Measurements from ENCODE around the gene ABLIM2.

Gene ABLIM2

DNA sequence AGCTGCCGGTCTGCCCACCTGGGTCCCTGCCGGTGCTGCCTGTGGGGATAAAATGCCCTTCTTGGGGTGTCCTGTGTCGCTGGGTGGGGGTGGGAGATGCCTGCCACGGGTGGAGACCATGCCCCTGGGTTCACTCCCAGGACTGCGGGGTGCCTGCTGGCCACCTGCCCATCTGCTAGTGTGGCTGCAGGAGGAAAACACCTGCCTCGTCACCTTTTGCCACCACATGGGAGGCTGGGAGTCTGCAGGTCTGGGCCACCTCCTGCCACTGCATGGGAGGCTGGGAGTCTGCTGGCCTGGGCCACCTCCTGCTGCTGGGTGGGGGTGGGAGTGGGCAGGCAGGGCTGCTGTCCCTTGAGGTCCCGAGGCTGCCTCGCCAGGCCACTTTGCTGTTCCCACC lies 160.2 kb downstream of the ABLIM2 start:
- WGBS, 2 experiments, result 94 to 95% methylated on average over 8 of the region's 8 CpGs
- Histone ChIP-seq H3K36me3 (ENCODE audit: control insufficient read depth, insufficient read depth, low read length) (no peaks in the 10 kb centered on the region), H3K27me3 (ENCODE audit: control insufficient read depth, insufficient read depth, low read length, poor library complexity, severe bottlenecking) (no peaks in the 10 kb centered on the region), H3K9me3 (ENCODE audit: control insufficient read depth, low read length) (no peaks in the 10 kb centered on the region), H3K4me3 (ENCODE audit: insufficient read depth, low read depth, low read length) (no peak overlapping the region), H3K4me1 (ENCODE audit: control insufficient read depth, insufficient read depth, low read length) (no peaks in the 10 kb centered on the region), H3K27ac (ENCODE audit: insufficient read depth, low read depth, low read length, poor library complexity, severe bottlenecking) (no peak overlapping the region)

DNA sequence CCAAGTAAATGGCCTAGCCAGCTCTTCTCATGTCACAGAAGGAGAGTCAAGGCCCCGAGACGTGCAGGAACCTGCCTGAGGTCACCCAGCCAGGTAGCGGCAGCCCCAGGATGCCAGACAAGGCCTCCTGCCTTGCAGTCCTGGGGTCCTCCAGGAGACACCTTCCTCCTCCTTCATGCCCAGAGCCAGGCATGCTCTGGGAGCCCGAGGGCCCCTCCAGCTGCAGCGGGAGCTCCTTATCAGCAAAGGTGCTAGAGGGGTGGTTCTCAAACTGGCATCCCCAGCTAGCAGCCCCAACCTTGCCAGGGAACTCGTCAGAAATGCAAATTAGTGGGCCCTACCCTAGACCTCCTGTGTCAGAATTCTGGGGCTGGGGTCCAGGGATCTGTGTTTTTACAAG lies 162.7 kb downstream of the ABLIM2 start:
- H3K36me3 ChIP-seq (ENCODE audit: control insufficient read depth, insufficient read depth, low read length), result no peaks in the 10 kb centered on the region
- no peaks in the 10 kb centered on the region for H3K9me3 ChIP-seq (ENCODE audit: control insufficient read depth, low read length)
- H3K4me1 ChIP-seq (ENCODE audit: control insufficient read depth, insufficient read depth, low read length), result peaks cover 6% of the 10 kb centered on the region
- no peak overlapping the region for H3K4me3 ChIP-seq (ENCODE audit: insufficient read depth, low read depth, low read length)
- 95% methylated on average over 6 of the region's 6 CpGs for WGBS, 2 experiments
- H3K27ac ChIP-seq (ENCODE audit: insufficient read depth, low read depth, low read length, poor library complexity, severe bottlenecking), result no peak overlapping the region
- no peaks in the 10 kb centered on the region for H3K27me3 ChIP-seq (ENCODE audit: control insufficient read depth, insufficient read depth, low read length, poor library complexity, severe bottlenecking)

DNA sequence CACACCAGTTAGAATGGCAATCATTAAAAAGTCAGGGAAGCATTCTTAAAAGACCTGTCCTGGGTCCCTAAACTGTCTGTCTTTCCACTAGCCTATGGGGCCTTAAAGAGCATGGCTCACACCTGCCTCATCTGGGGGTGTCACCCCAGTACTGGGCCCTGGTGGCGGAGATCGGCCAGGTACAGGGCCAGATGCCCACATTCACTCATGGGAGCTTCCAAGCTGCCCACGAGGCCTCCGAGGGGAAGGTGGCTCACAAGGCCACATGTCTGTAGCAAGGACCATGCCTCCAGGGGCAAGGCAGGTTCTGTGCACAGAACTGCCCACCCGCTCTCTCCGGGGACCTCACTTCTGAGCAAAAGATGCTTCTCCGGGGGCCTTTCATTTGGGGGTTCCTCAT lies 163.5 kb downstream of the ABLIM2 start:
- H3K27ac ChIP-seq (ENCODE audit: insufficient read depth, low read depth, low read length, poor library complexity, severe bottlenecking), result no peak overlapping the region
- H3K9me3 ChIP-seq (ENCODE audit: control insufficient read depth, low read length), result no peaks in the 10 kb centered on the region
- H3K4me3 ChIP-seq (ENCODE audit: insufficient read depth, low read depth, low read length), result no peak overlapping the region
- no peaks in the 10 kb centered on the region for H3K27me3 ChIP-seq (ENCODE audit: control insufficient read depth, insufficient read depth, low read length, poor library complexity, severe bottlenecking)
- H3K4me1 ChIP-seq (ENCODE audit: control insufficient read depth, insufficient read depth, low read length), result peaks cover 6% of the 10 kb centered on the region
- H3K36me3 ChIP-seq (ENCODE audit: control insufficient read depth, insufficient read depth, low read length), result no peaks in the 10 kb centered on the region
- 93 to 96% methylated on average over 7 of the region's 7 CpGs for WGBS, 2 experiments

DNA sequence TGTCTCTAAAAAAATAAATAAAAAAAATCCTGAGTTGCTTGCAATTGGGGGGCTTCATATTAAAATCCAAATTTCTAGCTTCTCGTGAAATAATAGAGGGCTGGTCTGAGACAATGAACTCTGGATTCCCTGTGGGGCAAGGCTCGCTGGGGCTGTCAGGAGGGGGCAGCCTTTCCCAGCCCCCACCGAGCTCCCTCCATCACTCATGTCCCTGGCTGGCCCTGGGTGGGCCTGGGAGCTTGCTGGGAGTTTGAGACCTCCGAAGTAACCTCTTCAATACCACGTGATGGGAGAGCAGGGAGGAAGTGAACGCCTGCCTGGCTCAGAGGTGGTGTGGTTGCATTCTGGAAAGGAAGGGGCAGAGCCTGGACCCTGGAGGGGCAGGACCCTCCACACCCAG lies 164.9 kb downstream of the ABLIM2 start:
- no peak overlapping the region for H3K4me3 ChIP-seq (ENCODE audit: insufficient read depth, low read depth, low read length)
- no peaks in the 10 kb centered on the region for H3K27me3 ChIP-seq (ENCODE audit: control insufficient read depth, insufficient read depth, low read length, poor library complexity, severe bottlenecking)
- H3K36me3 ChIP-seq (ENCODE audit: control insufficient read depth, insufficient read depth, low read length), result no peaks in the 10 kb centered on the region
- H3K4me1 ChIP-seq (ENCODE audit: control insufficient read depth, insufficient read depth, low read length), result peaks cover 6% of the 10 kb centered on the region
- no peak overlapping the region for H3K27ac ChIP-seq (ENCODE audit: insufficient read depth, low read depth, low read length, poor library complexity, severe bottlenecking)
- WGBS, 2 experiments, result 94 to 95% methylated on average over 6 of the region's 6 CpGs
- H3K9me3 ChIP-seq (ENCODE audit: control insufficient read depth, low read length), result no peaks in the 10 kb centered on the region

DNA sequence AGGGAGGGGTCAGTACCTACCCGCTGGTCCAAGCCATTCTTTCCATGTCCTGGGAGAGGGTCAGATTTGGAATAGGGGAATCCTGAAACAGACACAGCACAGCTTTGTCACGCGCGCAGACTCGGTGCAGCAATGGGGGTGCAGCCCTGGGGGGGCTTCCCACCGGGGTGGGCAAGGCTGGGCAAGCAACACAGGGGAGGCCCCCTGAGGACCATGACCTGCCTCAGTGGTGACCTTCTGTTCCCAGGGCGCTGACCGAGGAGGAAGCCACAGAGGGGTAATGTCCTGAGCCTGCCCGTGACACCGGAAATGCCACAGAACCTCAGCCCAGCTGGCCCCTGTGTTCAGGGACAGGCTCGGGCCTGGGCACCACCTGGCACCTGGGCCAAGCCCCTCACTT lies 165.8 kb downstream of the ABLIM2 start:
- Histone ChIP-seq H3K9me3 (ENCODE audit: control insufficient read depth, low read length) (no peaks in the 10 kb centered on the region), H3K4me3 (ENCODE audit: insufficient read depth, low read depth, low read length) (no peak overlapping the region), H3K27me3 (ENCODE audit: control insufficient read depth, insufficient read depth, low read length, poor library complexity, severe bottlenecking) (no peaks in the 10 kb centered on the region), H3K27ac (ENCODE audit: insufficient read depth, low read depth, low read length, poor library complexity, severe bottlenecking) (no peak overlapping the region), H3K36me3 (ENCODE audit: control insufficient read depth, insufficient read depth, low read length) (no peaks in the 10 kb centered on the region), H3K4me1 (ENCODE audit: control insufficient read depth, insufficient read depth, low read length) (peaks cover 6% of the 10 kb centered on the region)
- WGBS, 2 experiments, result 92 to 94% methylated on average over 11 of the region's 11 CpGs

DNA sequence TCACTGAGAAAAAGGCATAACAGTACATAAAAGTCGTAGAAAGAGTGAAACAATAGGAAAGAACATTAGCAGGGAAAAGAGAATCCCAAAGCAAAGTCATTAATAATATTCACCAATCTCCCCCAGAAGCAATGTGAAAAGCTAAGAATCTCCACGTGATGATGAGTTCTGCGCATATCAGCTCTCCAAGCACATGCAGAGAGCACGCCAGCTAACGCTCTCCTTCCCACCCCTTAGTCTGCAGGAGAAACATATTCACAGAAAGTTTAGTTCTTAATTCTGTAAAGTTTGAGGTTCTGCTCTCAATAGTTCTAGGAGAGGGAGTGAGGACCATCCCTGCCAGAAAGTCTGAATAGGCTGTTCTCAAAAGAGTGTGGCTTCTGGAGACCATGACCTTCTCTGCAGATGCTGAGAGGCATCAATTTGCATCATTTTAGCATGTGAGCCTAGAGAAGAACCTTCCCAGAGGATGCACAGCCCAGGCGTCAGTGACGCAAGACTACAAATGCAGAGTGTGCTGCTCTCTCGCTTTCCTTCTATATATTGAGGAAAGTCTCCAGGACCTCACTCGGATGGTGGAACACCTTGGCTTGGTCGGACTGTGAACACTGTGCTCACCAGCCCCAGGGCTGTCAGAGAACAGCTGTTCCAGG lies 167.7 kb downstream of the ABLIM2 start:
- Histone ChIP-seq H3K4me3 (ENCODE audit: insufficient read depth, low read depth, low read length) (no peak overlapping the region), H3K36me3 (ENCODE audit: control insufficient read depth, insufficient read depth, low read length) (no peaks in the 10 kb centered on the region), H3K9me3 (ENCODE audit: control insufficient read depth, low read length) (no peaks in the 10 kb centered on the region), H3K27ac (ENCODE audit: insufficient read depth, low read depth, low read length, poor library complexity, severe bottlenecking) (no peak overlapping the region), H3K4me1 (ENCODE audit: control insufficient read depth, insufficient read depth, low read length) (peaks cover 12% of the 10 kb centered on the region), H3K27me3 (ENCODE audit: control insufficient read depth, insufficient read depth, low read length, poor library complexity, severe bottlenecking) (no peaks in the 10 kb centered on the region)
- WGBS, 2 experiments, result 89 to 94% methylated on average over 10 of the region's 10 CpGs

DNA sequence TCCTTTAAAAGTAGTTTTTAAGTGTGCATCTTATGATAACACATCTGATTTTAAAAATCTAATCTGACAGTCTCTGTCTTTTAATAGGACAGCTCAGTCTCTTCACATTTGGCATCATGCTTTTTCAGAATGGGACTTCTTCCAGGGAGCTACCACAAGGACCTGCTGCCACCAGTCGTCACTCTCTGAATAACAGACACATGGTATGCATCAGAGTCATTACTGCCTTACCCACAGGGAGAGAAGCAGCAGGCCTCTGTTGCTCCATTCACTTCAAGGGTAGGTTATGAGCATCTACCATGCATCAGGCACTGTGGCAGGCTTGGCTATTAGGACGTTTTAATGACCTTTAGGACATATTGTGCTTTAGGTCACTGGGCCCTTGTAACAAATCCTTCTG lies 169.0 kb downstream of the ABLIM2 start:
- H3K36me3 ChIP-seq (ENCODE audit: control insufficient read depth, insufficient read depth, low read length), result no peaks in the 10 kb centered on the region
- peaks cover 16% of the 10 kb centered on the region for H3K4me1 ChIP-seq (ENCODE audit: control insufficient read depth, insufficient read depth, low read length)
- WGBS, 2 experiments, result 56% methylated on average over 2 of the region's 2 CpGs
- H3K9me3 ChIP-seq (ENCODE audit: control insufficient read depth, low read length), result no peaks in the 10 kb centered on the region
- H3K4me3 ChIP-seq (ENCODE audit: insufficient read depth, low read depth, low read length), result no peak overlapping the region
- no peak overlapping the region for H3K27ac ChIP-seq (ENCODE audit: insufficient read depth, low read depth, low read length, poor library complexity, severe bottlenecking)
- no peaks in the 10 kb centered on the region for H3K27me3 ChIP-seq (ENCODE audit: control insufficient read depth, insufficient read depth, low read length, poor library complexity, severe bottlenecking)

DNA sequence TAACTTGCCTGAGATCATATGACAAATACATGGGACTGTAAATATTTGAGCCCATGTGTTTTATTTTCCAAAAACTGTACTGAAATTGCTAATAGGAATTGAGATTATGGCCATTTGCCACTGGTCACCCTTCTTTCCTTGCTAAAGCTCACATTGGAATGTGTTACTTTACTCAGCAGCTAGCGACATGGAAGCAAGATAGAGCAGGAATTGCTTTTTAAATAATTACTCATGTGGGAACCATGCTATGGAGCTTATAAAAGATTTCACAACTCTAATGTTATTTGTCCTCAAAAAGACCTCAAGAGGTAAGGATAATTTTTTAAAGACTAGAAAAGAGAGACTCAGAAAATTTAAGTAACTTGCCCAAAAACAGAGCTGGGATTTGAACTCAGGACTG lies 170.2 kb downstream of the ABLIM2 start:
- Histone ChIP-seq H3K27ac (ENCODE audit: insufficient read depth, low read depth, low read length, poor library complexity, severe bottlenecking) (no peak overlapping the region), H3K9me3 (ENCODE audit: control insufficient read depth, low read length) (no peaks in the 10 kb centered on the region), H3K36me3 (ENCODE audit: control insufficient read depth, insufficient read depth, low read length) (no peaks in the 10 kb centered on the region), H3K4me3 (ENCODE audit: insufficient read depth, low read depth, low read length) (no peak overlapping the region), H3K27me3 (ENCODE audit: control insufficient read depth, insufficient read depth, low read length, poor library complexity, severe bottlenecking) (no peaks in the 10 kb centered on the region), H3K4me1 (ENCODE audit: control insufficient read depth, insufficient read depth, low read length) (peaks cover 16% of the 10 kb centered on the region)
- 83 to 88% methylated on average over 1 of the region's 1 CpG for WGBS, 2 experiments

DNA sequence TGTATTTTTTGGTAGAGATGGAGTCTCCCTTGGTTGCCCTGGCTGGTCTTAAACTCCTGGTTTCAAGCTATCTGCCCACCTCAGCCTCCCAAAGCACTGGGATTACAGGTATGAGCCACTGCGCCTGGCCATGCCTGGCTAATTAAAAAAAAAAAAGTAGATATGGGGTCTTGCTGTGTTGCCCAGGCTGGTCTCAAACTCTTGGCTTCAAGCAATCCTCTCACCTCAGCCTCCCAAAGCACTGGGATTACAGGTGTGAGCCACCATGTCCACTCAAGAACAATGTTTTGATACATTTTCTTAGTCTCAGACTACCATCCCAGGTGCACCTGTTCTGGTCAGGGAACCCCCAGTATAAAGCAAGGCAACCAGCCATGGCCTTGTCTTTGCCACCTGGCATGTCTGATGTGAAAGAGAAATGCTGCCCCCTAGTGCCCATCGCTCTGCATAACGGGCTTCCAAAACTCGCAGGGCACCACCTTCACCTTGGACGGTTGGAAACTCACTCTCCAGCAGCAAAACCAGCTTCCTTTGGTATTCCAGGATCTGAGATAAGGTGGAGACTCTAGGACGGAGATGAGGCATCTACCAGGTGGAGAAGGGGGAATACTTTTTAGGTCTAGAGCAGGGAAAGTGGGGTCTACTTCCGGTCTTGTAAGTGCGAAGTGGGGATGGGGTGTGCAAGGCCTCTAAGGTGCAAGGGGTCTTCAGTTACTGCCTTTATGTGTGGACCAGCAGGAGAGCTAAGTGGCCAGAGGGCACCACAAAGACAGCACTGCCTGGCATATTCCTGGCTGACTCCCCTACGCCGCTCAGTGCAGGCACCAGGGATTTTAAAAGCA lies 171.2 kb downstream of the ABLIM2 start:
- H3K27me3 ChIP-seq (ENCODE audit: control insufficient read depth, insufficient read depth, low read length, poor library complexity, severe bottlenecking), result no peaks in the 10 kb centered on the region
- H3K36me3 ChIP-seq (ENCODE audit: control insufficient read depth, insufficient read depth, low read length), result no peaks in the 10 kb centered on the region
- H3K4me3 ChIP-seq (ENCODE audit: insufficient read depth, low read depth, low read length), result no peak overlapping the region
- WGBS, 2 experiments, result 49 to 51% methylated on average over 10 of the region's 10 CpGs
- no peak overlapping the region for H3K27ac ChIP-seq (ENCODE audit: insufficient read depth, low read depth, low read length, poor library complexity, severe bottlenecking)
- H3K9me3 ChIP-seq (ENCODE audit: control insufficient read depth, low read length), result no peaks in the 10 kb centered on the region
- H3K4me1 ChIP-seq (ENCODE audit: control insufficient read depth, insufficient read depth, low read length), result peaks cover 14% of the 10 kb centered on the region

DNA sequence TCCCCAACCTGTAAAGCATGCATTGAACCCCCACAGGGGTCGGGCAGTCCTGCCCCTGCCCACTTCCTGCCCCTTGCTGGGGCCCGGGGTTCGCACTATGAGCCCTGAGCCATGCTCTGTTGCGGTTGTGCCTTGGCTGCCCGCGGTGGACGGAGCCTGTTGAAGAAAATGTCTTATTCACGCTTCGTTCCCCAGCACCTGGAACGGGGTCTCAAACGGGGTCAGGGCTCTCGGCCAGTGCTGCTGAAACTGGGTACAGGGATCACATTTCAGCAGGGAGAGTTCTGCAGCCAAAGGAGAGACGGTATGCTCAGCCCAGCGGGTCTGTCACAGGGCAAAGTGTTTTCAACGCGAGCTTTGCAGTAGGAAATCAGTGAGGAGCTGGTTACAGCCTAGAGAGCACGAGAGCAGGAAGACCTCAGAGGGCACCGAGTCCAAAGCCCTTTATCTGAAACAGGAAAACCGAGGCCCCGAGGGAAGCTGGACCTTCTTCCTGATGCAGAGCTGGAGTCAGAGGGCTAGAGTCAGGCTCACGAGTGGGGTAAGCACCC lies 172.6 kb downstream of the ABLIM2 start:
- WGBS, 2 experiments, result 72 to 74% methylated on average over 21 of the region's 21 CpGs
- Histone ChIP-seq H3K27me3 (ENCODE audit: control insufficient read depth, insufficient read depth, low read length, poor library complexity, severe bottlenecking) (no peaks in the 10 kb centered on the region), H3K27ac (ENCODE audit: insufficient read depth, low read depth, low read length, poor library complexity, severe bottlenecking) (no peak overlapping the region), H3K4me3 (ENCODE audit: insufficient read depth, low read depth, low read length) (no peak overlapping the region), H3K9me3 (ENCODE audit: control insufficient read depth, low read length) (no peaks in the 10 kb centered on the region), H3K36me3 (ENCODE audit: control insufficient read depth, insufficient read depth, low read length) (no peaks in the 10 kb centered on the region), H3K4me1 (ENCODE audit: control insufficient read depth, insufficient read depth, low read length) (peaks cover 10% of the 10 kb centered on the region)
